HEK293T (cell line): ENCODE measurements around the gene GOPC.

ENCODE experiments used
- ELF4 ChIP-seq: fragments of 450-650 bp; IDR thresholded peaks from 2 replicates; pipeline ENCODE4 v1.6.1; 2017; ENCODE audit warnings: antibody characterized with exemption
- FOXA1 ChIP-seq: fragments of 450-650 bp; IDR thresholded peaks from 2 replicates; pipeline ENCODE4 v1.6.1; 2016; ENCODE audit warnings: mild to moderate bottlenecking
- LEF1 ChIP-seq: fragments of 450-650 bp; IDR thresholded peaks from 2 replicates; pipeline ENCODE4 v1.6.1; 2017; ENCODE audit warnings: mild to moderate bottlenecking, borderline replicate concordance
- SP1 ChIP-seq: fragments of 450-650 bp; IDR thresholded peaks from 2 replicates; pipeline ENCODE4 v1.6.1; 2017
- SUZ12 ChIP-seq: fragments of 450-650 bp; IDR thresholded peaks from 2 replicates; pipeline ENCODE4 v1.6.1; 2016; ENCODE audit warnings: mild to moderate bottlenecking
- ZNF384 ChIP-seq: fragments of 450-650 bp; IDR thresholded peaks from 2 replicates; pipeline ENCODE4 v1.6.1; 2016

DNA sequence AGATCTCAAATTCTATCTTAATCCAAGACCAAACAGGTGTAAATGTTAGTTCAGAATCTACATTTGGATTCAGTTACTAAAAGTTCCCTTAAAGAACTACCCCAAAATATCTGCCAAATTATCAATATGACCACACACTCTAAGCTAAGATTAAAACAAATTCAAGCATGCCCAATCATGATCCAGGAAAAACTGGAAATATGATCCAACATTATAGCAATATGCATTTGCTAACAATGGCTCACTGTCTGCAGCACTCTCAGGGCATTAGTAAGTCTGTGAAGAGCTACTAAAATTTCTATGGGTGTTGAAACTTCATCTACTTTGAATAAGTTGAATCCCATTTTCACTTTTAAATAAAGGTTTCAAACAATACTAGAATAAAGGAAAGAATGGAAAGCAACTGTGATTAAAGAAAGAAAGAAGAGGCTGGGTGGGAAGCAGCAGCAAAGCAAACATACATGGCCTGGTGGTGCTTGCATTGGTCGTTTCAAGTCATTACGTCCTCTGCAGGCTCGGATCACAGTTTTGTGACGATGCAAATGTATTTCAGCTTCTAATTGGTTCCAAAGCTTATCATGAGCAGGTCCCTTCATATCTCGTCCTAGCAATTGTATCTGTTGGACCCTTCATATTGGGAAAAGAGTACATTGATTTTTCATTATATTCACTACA is 29.2 kb downstream of the GOPC start:
- TF ChIP-seq ZNF384 (no peak), SUZ12 (no peak), SP1 (no peak), ELF4 (no peak), FOXA1 (no peak), LEF1 (no peak)
